A549 (cell line): Measurements from ENCODE around the gene INSYN2B. TPM values are rescaled to one million over a fixed set of nuclear protein-coding genes. Genes with fewer than 3 reads are reported as not detected.

Experiments used
- ATAC-seq, 2 experiments: fragments of 200-7000 bp in 1 of 2; fragments of >200 bp in 1 of 2; cut with Nextera tagmentation in 1 of 2; cut with Tn5 transposase in 1 of 2; 3 replicates each; pipeline versions ENCODE4 v1.8.0 to v1.9.1; 2018 to 2020; ENCODE audit warnings: mild to moderate bottlenecking in 1 of 2, moderate library complexity in 1 of 2
- CTCF ChIA-PET: fragments of 300-600 bp; sonication (Branson Sonifier 250); formaldehyde crosslinking; extraction: SDS; loops from one replicate; lab custom pipeline; 2021; ENCODE audit warnings: antibody characterized with exemption, inconsistent platforms; lab: Yijun Ruan, JAX
- POLR2A ChIA-PET: fragments of 350-600 bp; formaldehyde crosslinking; extraction: SDS; loops from one replicate; lab custom pipeline; 2021; ENCODE audit warnings: antibody characterized with exemption, inconsistent platforms; lab: Yijun Ruan, JAX
- DNase-seq, 2 experiments: peaks; one replicate each; pipeline versions ENCODE4 v3.0.0 to v3.0.0-alpha.2; 2011 to 2016; ENCODE audit warnings: low read depth in 1 of 2, low spot score in 1 of 2
- FAIRE-seq: peaks from 2 replicates; lab custom pipeline; 2011; peaks lifted over from hg19 to GRCh38; lab: Jason Lieb, UNC
- H3K27ac ChIP-seq, 2 experiments: fragments of >200 bp; sonication (Bioruptor Twin); formaldehyde crosslinking; 3 replicates each; pipeline ENCODE4 v1.5.1; 2016 to 2017
- H3K4me1 ChIP-seq: fragments of >200 bp; sonication (Bioruptor Twin); formaldehyde crosslinking; 3 replicates; pipeline ENCODE4 v1.6.1; 2016
- H3K4me2 ChIP-seq: fragments of >200 bp; sonication (Bioruptor Twin); formaldehyde crosslinking; 3 replicates; pipeline ENCODE4 v1.6.1; 2016
- H3K4me3 ChIP-seq: fragments of >200 bp; sonication (Bioruptor Twin); formaldehyde crosslinking; 3 replicates; pipeline ENCODE4 v1.5.1; 2016
- H3K9me3 ChIP-seq: fragments of >200 bp; sonication (Bioruptor Twin); formaldehyde crosslinking; 3 replicates; pipeline ENCODE4 v1.6.1; 2016
- BHLHE40 ChIP-seq: IDR thresholded peaks from 2 replicates; pipeline ENCODE4 v1.6.1; 2012; ENCODE audit warnings: low read depth, low read length, inconsistent platforms
- CBX2 ChIP-seq: fragments of 200-600 bp; sonication (generic); IDR thresholded peaks from 2 replicates; pipeline ENCODE4 v1.6.1; 2016; ENCODE audit warnings: low read depth, mild to moderate bottlenecking, borderline replicate concordance
- EHMT2 ChIP-seq: fragments of 200-600 bp; sonication (generic); IDR thresholded peaks from 2 replicates; pipeline ENCODE4 v1.6.1; 2016; ENCODE audit warnings: antibody characterized with exemption, low read depth, mild to moderate bottlenecking, moderate library complexity
- ESRRA ChIP-seq: fragments of 150-350 bp; IDR thresholded peaks from 2 replicates; pipeline ENCODE4 v1.6.1; 2014; ENCODE audit warnings: mild to moderate bottlenecking, low read length, borderline replicate concordance
- FOSL2 ChIP-seq, 2 experiments: fragments of 450-650 bp in 1 of 2; fragments of >200 bp in 1 of 2; sonication (Bioruptor Twin) in 1 of 2; formaldehyde crosslinking; IDR thresholded peaks; 2 replicates each; pipeline versions ENCODE4 v1.5.0 to v1.6.1; 2016 to 2020; ENCODE audit warnings: mild to moderate bottlenecking in 1 of 2, moderate library complexity in 1 of 2
- GATA3 ChIP-seq: IDR thresholded peaks from 2 replicates; pipeline ENCODE4 v1.6.1; 2012; ENCODE audit warnings: borderline replicate concordance
- HEYL ChIP-seq: fragments of 250-450 bp; sonication (Bioruptor Pico); IDR thresholded peaks from 2 replicates; pipeline ENCODE4 v1.8.0; 2021; ENCODE audit warnings: mild to moderate bottlenecking, moderate library complexity
- HOXA7 ChIP-seq: fragments of 250-450 bp; sonication (Bioruptor Pico); IDR thresholded peaks from 2 replicates; pipeline ENCODE4 v1.5.0; 2020; ENCODE audit warnings: mild to moderate bottlenecking, moderate library complexity
- HOXB13 ChIP-seq: fragments of 250-450 bp; sonication (Bioruptor Pico); IDR thresholded peaks from 2 replicates; pipeline ENCODE4 v1.5.0; 2020; ENCODE audit warnings: low read depth, mild to moderate bottlenecking, moderate library complexity
- HOXB5 ChIP-seq: fragments of 250-450 bp; sonication (Bioruptor Pico); IDR thresholded peaks from 2 replicates; pipeline ENCODE4 v1.5.0; 2020; ENCODE audit warnings: mild to moderate bottlenecking, moderate library complexity
- JUN ChIP-seq, 2 experiments: fragments of >200 bp; sonication (Bioruptor Twin); formaldehyde crosslinking; IDR thresholded peaks; 2 replicates in 1 of 2; 3 replicates in 1 of 2; pipeline ENCODE4 v1.6.1; 2016 to 2017
- JUNB ChIP-seq: fragments of >200 bp; sonication (Bioruptor Twin); formaldehyde crosslinking; IDR thresholded peaks from 2 replicates; pipeline ENCODE4 v1.6.1; 2016
- MYC ChIP-seq: IDR thresholded peaks from 2 replicates; pipeline ENCODE4 v1.6.1; 2012; ENCODE audit warnings: mild to moderate bottlenecking, inconsistent platforms, low read length, improper control_type of control experiment, borderline replicate concordance
- NFE2L2 ChIP-seq: fragments of 150-350 bp; conservative IDR thresholded peaks from 2 replicates; pipeline ENCODE4 v1.6.1; 2014; ENCODE audit warnings: low read length
- PHF8 ChIP-seq: fragments of 200-600 bp; sonication (generic); IDR thresholded peaks from 2 replicates; pipeline ENCODE4 v1.6.1; 2016; ENCODE audit warnings: low read depth, mild to moderate bottlenecking, antibody characterized with exemption, moderate library complexity, borderline replicate concordance
- RAD21 ChIP-seq, 2 experiments: fragments of >200 bp in 1 of 2; sonication (Bioruptor Twin) in 1 of 2; formaldehyde crosslinking in 1 of 2; IDR thresholded peaks in 1 of 2; conservative IDR thresholded peaks in 1 of 2; 2 replicates in 1 of 2; 3 replicates in 1 of 2; pipeline ENCODE4 v1.6.1; 2012 to 2018; ENCODE audit warnings: inconsistent platforms in 1 of 2
- RARB ChIP-seq: fragments of 250-450 bp; sonication (Bioruptor Pico); IDR thresholded peaks from 2 replicates; pipeline ENCODE4 v1.8.0; 2021; ENCODE audit warnings: mild to moderate bottlenecking, moderate library complexity
- RCOR1 ChIP-seq: fragments of 150-350 bp; IDR thresholded peaks from 2 replicates; pipeline ENCODE4 v1.6.1; 2014; ENCODE audit warnings: antibody characterized with exemption, low read length, low read depth
- RNF2 ChIP-seq: fragments of 200-600 bp; sonication (generic); IDR thresholded peaks from 2 replicates; pipeline ENCODE4 v1.6.1; 2016; ENCODE audit warnings: low read depth, mild to moderate bottlenecking, antibody characterized with exemption, moderate library complexity, borderline replicate concordance
- TFCP2L1 ChIP-seq: fragments of 250-450 bp; sonication (Bioruptor Pico); IDR thresholded peaks from 2 replicates; pipeline ENCODE4 v1.5.0; 2021; ENCODE audit warnings: mild to moderate bottlenecking
- ZNF302 ChIP-seq: fragments of 250-450 bp; sonication (Bioruptor Pico); IDR thresholded peaks from 2 replicates; pipeline ENCODE4 v1.9.0; 2021; ENCODE audit warnings: inconsistent platforms, mild to moderate bottlenecking, moderate library complexity
- WGBS: methylation state at CpG from one replicate; pipeline ENCODE4 v1.1.6; 2017; ENCODE audit errors: missing lambda C conversion rate; 5-methylcytosine and 5-hydroxymethylcytosine counted together
- polyA plus RNA-seq, 4 experiments: library from polyadenylated mRNA; depleted of rRNA in 3 of 4; stranded (reverse); fragments of >200 nt; fragmentation: RNase III in 1 of 4; extraction: RNeasy Plus Mini Kit Qiagen cat#74134 plus additional on column Dnase treatment in 1 of 4; gene quantifications; 2 replicates in 3 of 4; 3 replicates in 1 of 4; pipeline ENCODE4 v1.2.3, GENCODE V29; 2011 to 2017
- TF ChIP-seq, protein P1 (sequence below): fragments of >200 bp; sonication (Bioruptor Twin); formaldehyde crosslinking; IDR thresholded peaks from 2 replicates; pipeline ENCODE4 v1.6.1; 2016
- TF ChIP-seq, protein P2 (sequence below): fragments of >200 bp; sonication (Bioruptor Twin); formaldehyde crosslinking; IDR thresholded peaks from 3 replicates; pipeline ENCODE4 v1.5.1; 2016
- TF ChIP-seq, protein P3 (sequence below): IDR thresholded peaks from 2 replicates; pipeline ENCODE4 v1.6.1; 2012; ENCODE audit warnings: low read depth, borderline replicate concordance

The INSYN2B gene
- polyA plus RNA-seq, 2 of the 4 experiments (the other 2 are of a cell fraction): 0.26 to 0.46 TPM

DNA sequence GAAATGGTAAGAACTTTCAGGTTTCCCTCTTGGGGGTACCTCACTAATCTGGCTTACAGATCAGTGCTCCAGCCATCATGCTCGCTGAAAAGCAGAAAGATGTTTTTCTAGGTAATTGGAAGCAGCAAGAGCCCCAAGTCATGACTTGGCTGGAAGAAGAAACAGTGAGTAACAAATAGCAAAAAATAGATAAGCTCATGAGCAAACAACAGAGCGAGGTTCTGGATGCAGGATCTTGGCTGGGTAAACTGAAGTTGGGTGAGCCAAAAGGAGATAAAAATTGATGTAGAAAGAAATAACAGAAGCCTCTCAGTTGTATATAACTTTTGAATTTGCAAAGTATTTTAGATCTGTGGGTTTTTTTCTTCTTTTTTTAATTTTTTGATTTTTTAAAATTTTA lies 110.1 kb downstream of the INSYN2B start (continued):
- TF ChIP-seq CBX2 (no peak), HOXA7 (CRISPR knock-in tag) (no peak), BHLHE40 (no peak)

DNA sequence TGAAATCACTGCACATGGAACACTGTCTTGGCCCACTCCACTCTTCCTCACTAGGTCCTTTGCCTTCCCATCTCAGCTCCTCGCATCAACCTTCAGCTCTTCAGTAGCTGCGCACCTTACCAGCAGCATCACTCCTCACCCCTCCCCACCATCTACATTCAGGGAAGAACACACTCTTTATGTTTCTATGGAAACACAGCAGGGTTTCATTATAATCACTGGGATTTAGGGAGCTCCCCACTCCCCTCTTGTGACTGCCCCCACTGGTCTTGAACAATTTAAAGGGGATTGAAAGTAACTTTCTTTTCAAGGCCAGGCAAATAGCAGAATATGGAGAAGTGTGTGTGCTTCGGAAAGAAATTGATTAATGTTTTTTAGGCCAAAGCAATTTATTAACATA lies 111.2 kb downstream of the INSYN2B start:
- CTCF ChIA-PET: no interaction called here
- H3K4me1 ChIP-seq: no peaks in the 10 kb centered on the region
- DNase-seq: no peak
- POLR2A ChIA-PET: no interaction called here
- no peaks in the 10 kb centered on the region for H3K9me3 ChIP-seq
- 83% methylated on average over 3 of the region's 3 CpGs for WGBS
- ATAC-seq: no peak
- TF ChIP-seq JUNB (no peak), GATA3 (no peak), NFE2L2 (no peak), FOSL2 (IDR thresholded peaks at IDR 0.05) (no peak), FOSL2 (CRISPR knock-in tag; IDR thresholded peaks at IDR 0.05) (no peak), ZNF302 (CRISPR knock-in tag) (no peak), HOXB5 (CRISPR knock-in tag) (no peak), JUN (IDR thresholded peaks at IDR 0.05) (no peak), ESRRA (no peak)
- TF ChIP-seq, protein P1, sequence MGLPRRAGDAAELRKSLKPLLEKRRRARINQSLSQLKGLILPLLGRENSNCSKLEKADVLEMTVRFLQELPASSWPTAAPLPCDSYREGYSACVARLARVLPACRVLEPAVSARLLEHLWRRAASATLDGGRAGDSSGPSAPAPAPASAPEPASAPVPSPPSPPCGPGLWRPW: no peak
- FAIRE-seq: no peak
- H3K4me3 ChIP-seq: no peak overlapping the region
- no peak overlapping the region for H3K4me2 ChIP-seq
- H3K27ac ChIP-seq: no peak overlapping the region

DNA sequence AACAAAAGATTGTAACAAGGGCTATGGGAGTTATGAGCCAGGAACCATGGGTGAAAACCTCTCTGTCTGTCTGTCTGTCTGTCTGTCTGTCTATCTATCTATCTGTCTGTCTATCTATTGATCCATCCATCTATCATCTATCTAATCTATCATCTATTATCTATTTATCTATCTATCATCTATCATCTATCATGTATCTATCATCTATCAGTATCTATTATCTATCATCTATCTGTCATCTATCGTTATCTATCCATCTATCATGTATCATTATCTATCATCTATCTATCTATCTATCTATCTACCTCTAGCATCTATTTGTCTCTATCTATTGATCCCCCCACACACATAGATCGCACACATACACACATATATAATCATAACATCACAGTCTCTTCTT lies 112.9 kb downstream of the INSYN2B start:
- TF ChIP-seq RARB (CRISPR knock-in tag) (no peak), ZNF302 (CRISPR knock-in tag) (no peak), MYC (no peak), RCOR1 (no peak), TFCP2L1 (CRISPR knock-in tag) (no peak), HEYL (CRISPR knock-in tag) (no peak), PHF8 (no peak), RAD21 (conservative IDR thresholded peaks at IDR 0.05 in 1 of 2, IDR thresholded peaks at IDR 0.05 in 1 of 2) (no peak), EHMT2 (no peak), CBX2 (no peak), RNF2 (no peak), GATA3 (no peak), JUNB (no peak), HOXB13 (no peak)
- TF ChIP-seq, protein P1: no peak
- TF ChIP-seq, protein P2, sequence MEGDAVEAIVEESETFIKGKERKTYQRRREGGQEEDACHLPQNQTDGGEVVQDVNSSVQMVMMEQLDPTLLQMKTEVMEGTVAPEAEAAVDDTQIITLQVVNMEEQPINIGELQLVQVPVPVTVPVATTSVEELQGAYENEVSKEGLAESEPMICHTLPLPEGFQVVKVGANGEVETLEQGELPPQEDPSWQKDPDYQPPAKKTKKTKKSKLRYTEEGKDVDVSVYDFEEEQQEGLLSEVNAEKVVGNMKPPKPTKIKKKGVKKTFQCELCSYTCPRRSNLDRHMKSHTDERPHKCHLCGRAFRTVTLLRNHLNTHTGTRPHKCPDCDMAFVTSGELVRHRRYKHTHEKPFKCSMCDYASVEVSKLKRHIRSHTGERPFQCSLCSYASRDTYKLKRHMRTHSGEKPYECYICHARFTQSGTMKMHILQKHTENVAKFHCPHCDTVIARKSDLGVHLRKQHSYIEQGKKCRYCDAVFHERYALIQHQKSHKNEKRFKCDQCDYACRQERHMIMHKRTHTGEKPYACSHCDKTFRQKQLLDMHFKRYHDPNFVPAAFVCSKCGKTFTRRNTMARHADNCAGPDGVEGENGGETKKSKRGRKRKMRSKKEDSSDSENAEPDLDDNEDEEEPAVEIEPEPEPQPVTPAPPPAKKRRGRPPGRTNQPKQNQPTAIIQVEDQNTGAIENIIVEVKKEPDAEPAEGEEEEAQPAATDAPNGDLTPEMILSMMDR: no peak
- TF ChIP-seq, protein P3, sequence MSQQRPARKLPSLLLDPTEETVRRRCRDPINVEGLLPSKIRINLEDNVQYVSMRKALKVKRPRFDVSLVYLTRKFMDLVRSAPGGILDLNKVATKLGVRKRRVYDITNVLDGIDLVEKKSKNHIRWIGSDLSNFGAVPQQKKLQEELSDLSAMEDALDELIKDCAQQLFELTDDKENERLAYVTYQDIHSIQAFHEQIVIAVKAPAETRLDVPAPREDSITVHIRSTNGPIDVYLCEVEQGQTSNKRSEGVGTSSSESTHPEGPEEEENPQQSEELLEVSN: no peak
- ATAC-seq (no peak), DNase-seq (no peak), FAIRE-seq (no peak)
- Histone ChIP-seq H3K4me1 (no peaks in the 10 kb centered on the region), H3K4me3 (no peak overlapping the region), H3K9me3 (no peaks in the 10 kb centered on the region), H3K27ac (no peak overlapping the region), H3K4me2 (no peak overlapping the region)
- WGBS: 84% methylated on average over 2 of the region's 2 CpGs
- ChIA-PET CTCF (no interaction called here), POLR2A (no interaction called here)
